Retinal pigment epithelial cell (primary cell): ENCODE data around the gene PPP1R14D.

Source experiments
- DNase-seq: peaks from one replicate; pipeline ENCODE4 v3.0.0-alpha.2; 2010; ENCODE audit warnings: low read depth
- H3K4me3 ChIP-seq: 2 replicates; pipeline ENCODE4 v1.5.1; 2011; ENCODE audit warnings: mild to moderate bottlenecking, low read length, control low read depth, moderate library complexity
- CTCF ChIP-seq: conservative IDR thresholded peaks from 2 replicates; pipeline ENCODE4 v1.5.1; 2011; ENCODE audit warnings: low read depth, low read length, control low read depth, inconsistent platforms

Gene PPP1R14D

GRCh38 chr15:40790718-40791117 is 37.8 kb downstream of the PPP1R14D start:
- no peak for DNase-seq
- no peak overlapping the region for H3K4me3 ChIP-seq
- TF ChIP-seq CTCF: no peak

- no peak for DNase-seq
- no peak overlapping the region for H3K4me3 ChIP-seq
- no peak for TF ChIP-seq CTCF
These were observed 38.5 kb downstream of the PPP1R14D start for GRCh38 chr15:40789999-40790398.

GRCh38 chr15:40789119-40789518 is 39.4 kb downstream of the PPP1R14D start:
- no peak overlapping the region for H3K4me3 ChIP-seq
- TF ChIP-seq CTCF: no peak
- no peak for DNase-seq

- DNase-seq: no peak
- no peak overlapping the region for H3K4me3 ChIP-seq
- TF ChIP-seq CTCF: no peak
These were observed 40.5 kb downstream of the PPP1R14D start for GRCh38 chr15:40787991-40788390.

- DNase-seq: no peak
- H3K4me3 ChIP-seq: no peak overlapping the region
- no peak for TF ChIP-seq CTCF
These were observed 41.1 kb downstream of the PPP1R14D start for GRCh38 chr15:40787344-40787841.

GRCh38 chr15:40785814-40786213 is 42.7 kb downstream of the PPP1R14D start:
- no peak for TF ChIP-seq CTCF
- no peak for DNase-seq
- H3K4me3 ChIP-seq: no peak overlapping the region

- H3K4me3 ChIP-seq: no peak overlapping the region
- no peak for DNase-seq
- TF ChIP-seq CTCF: no peak
These were observed 43.3 kb downstream of the PPP1R14D start for GRCh38 chr15:40785164-40785563.
